HG02885 (cell line): Measurements from ENCODE around the gene SH3RF2.
"Not testable (repeated sequence)": the region's sequence is repeated elsewhere in the genome, so short reads cannot be mapped to it uniquely, and the experiment has no call there.

Source experiments
- ATAC-seq: cut with Tn5 transposase; IDR thresholded peaks from one replicate; pipeline ENCODE4 v1.9.1; 2021; ENCODE audit warnings: mild to moderate bottlenecking; ENCODE audit not compliant: unreplicated experiment, poor library complexity

Gene SH3RF2

GRCh38 chr5:146069780-146070099, 133.4 kb downstream of the SH3RF2 start:
- peak; percentile 55 for ATAC-seq

DNA sequence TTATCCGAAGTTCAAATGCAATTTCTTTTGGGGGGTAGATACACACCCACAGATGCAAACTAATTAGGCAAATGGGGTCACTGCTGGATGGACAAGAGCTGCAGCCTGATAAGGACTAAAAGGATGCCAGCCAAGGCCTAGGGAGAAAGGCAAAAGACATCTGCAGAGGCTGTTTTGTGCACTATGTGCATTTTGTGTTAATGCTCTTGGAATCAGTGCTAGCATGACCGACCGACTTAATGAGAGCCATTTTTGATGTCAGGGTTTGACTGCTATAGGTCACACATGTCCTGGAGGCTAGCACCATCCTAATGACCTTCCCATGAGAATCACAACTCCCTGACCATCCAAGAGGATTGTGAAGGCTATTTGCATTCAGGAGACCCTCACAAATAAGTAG, 134.4 kb downstream of the SH3RF2 start:
- ATAC-seq = no peak

GRCh38 chr5:146071171-146071570, 134.8 kb downstream of the SH3RF2 start:
- no peak for ATAC-seq

DNA sequence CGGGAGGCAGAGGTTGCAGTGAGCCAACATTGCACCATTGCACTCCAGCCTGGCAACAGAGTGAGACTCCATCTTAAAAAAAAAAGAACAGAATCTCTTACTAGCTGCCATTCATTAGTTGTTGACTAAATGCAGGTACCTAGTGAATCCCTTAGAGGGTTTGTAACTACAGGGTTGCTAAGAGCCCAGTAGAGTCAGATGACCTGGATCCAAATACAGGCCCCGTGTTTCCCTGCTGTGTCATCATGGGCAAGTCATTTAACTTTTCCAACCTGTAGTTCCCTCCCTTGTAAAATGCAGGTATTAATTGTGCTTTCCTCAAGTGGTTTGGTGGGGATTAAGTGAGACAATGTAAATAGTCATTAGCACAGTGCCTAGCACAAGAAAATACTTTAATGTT, 136.2 kb downstream of the SH3RF2 start:
- ATAC-seq = no peak

DNA sequence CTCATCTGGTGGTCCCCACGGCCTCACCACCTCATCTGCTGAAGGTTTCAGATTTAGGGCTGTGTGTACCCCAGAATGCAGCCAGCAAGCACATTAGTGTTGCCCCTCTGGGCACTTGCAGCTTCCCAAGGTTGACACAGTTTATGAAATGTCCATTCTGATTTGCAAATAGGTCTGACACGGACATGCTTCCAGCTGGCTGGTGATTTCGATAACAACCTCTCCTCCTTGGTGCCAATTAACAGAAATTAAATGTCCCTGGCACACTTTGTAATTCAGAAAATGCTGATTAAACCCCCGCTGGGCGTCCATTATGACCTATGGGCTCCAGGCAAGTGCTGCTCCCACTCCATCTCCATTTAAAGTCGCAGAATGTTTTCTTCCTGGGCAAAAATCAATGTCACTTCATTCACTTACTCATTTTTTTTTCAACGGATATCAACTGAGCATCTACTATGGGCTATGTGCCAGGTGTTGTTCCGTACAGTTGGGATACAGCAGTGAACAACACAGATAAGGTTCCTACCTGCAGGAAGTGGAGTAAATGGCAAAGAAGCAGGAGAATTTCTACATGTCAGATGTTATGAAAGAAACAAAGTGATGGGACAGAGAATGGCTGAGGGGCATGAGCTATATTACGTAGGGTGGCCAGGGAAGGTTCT, 137.0 kb downstream of the SH3RF2 start:
- ATAC-seq = no peak

GRCh38 chr5:146076028-146076427, 139.7 kb downstream of the SH3RF2 start:
- ATAC-seq = no peak

DNA sequence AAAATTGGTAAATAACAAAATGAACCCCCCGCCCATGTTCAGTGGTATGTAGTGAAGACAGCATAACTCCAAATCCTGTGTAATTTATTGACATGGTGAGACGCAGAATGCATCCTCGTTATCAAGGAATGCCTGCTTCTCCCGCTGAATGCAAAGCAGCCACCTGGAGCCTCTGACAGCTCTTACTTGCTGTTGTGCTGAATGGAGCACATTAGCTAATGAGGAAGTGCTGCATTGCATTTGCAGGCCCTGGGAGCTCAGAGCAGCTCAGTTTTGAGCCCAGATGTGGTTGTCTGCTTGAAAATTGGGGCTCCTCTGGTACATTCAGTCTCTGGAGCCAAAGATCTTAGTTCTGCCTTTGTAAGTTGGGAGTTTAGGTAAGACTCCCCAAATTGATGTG, 140.1 kb downstream of the SH3RF2 start:
- no peak for ATAC-seq

DNA sequence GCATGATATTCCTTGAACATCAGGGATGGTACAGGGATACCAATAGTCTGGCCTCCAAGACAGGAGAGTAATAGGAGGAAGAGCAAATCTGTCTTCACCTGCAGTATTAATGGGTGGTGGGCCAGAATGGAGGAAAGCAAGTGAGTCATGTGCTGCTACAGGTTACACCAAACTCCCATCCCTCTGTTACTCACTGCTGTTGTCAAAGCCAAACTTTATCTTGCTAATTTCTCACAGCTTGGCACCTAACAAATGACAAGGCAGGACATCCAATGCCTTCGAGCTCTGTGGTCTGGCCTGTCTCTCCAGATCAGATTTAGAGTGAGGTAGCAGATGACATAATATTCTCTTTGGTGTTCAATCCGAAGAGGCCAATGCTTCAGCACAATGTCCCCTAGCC, 142.2 kb downstream of the SH3RF2 start:
- ATAC-seq = no peak

DNA sequence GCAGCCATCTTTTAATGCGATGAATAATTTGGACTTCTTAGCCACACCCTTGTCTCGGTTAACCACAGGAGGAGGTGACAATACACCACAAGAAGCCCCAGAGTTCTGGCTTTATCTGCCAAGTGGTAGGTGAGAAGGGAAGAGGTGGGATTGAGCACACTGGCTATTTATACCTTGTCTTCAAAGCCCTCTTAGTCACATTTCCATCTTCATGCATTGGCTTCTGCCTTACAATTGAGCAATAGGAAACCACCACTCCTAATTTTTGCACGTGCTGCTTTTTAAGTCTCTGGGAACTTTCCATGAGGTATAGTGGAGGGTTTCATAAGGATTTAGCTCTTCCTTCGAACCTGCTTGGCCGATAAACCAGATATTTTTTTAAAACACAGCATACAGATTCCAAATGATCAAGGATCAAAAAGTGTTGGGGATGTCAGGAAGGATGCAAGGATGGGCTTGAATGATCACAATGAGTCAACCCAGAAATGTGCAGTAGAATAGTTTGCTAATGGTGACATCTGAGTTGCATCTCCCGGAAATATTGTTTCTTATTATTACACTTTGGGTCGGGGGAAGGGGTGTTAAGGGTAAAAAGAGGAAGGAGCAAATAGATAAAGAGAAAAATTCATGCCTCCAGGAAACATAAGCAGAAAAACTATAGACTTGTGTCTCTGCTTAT, 143.5 kb downstream of the SH3RF2 start:
- peak; percentile 44 for ATAC-seq

- no peak for ATAC-seq
These were observed 145.2 kb downstream of the SH3RF2 start for GRCh38 chr5:146081556-146081955.

- peak; percentile 85 for ATAC-seq
These were observed 146.4 kb downstream of the SH3RF2 start for GRCh38 chr5:146082798-146083197.

DNA sequence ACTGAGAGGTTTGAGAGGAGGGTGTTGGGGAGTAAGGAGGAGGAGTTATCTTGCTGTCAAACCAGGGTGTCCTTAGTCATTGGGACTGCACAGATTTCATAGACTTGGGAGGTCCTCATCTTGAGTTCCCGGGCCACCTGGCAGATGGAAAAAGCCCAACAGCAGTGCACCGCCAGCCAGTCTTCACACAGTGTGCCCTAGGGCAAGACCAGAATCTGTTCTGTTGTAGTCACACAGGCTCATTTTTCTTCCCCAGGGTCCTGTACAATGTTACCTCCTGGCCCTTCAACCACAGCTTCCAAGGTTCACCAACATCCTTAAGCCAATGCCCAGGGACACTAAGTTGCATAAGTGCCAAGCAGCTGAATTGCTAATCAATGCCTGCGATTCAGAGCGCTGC, 148.0 kb downstream of the SH3RF2 start:
- ATAC-seq = no peak

DNA sequence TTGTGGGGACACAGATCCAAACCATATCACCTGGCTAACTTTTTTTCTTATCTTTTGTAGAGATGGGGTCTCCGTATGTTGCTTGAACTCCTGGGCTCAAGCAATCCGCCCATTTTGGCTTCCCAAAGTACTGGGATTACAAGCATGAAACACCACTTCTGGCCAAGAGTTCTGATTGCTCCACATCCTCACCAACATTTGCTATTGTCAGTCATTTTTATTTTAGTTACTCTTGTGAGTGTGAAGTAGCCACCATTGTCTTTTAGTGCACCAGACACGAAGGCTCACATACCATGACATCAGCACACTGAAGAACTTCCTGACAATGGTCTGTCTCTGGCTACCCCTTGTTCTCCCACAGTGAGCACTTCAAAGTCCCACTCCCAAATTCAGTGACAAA, 151.7 kb downstream of the SH3RF2 start:
- ATAC-seq = no peak

DNA sequence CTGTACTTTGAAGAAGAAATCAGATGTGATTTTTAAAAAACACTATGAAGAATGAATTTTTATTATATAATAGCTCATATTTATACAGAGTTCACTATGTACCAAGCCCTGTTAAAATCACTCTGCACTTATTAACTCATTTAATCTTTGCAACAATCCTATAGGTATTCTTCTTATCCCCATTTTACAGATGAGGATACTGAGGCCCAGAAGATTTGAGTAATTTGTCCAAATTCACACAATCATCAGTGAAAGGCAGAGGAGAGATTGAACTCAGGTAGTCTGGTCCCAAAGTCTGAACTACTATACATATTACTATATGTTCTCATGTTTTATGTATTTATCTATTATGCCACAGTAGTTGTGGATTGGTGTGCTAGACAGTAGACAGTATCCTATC, 152.9 kb downstream of the SH3RF2 start:
- ATAC-seq = no peak

DNA sequence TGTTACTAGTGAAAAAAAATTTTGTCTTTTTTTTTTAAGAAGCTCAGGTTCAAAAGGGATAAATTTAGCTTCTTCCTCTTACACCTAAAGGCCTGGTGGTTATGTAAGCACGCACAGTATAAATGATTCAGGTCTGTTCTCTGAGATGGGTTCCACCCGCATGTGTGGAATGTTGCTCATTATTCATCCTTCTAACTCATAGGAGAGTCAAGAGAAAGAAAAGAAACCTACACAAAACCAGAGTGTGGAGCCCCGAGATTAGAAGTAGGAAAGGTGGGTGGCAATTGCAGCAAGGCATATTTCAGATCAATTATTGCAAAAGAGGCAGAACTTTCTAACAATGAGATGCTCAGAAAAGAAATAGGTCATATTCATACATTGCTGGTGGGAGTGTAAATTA, 155.5 kb downstream of the SH3RF2 start:
- ATAC-seq = no peak

DNA sequence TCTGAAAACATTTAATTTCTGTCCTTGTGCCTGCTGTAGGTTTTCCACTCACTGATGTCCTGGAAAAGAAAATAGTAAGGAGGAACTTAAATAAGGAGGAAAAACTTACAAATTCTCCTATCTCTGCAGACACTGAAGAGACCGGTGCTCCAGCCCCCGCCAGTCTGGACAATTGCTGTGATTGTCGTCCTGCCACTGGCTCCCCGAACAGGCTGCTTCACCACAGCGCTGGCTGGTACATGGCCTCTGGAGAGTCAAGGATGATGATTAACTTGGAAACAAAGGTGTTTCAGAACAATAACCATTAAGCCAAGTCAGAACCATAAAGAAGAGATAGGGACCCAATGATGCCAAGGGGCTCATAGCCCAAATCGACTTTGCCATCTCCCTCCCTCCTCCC, 161.7 kb downstream of the SH3RF2 start:
- no peak for ATAC-seq

- no peak for ATAC-seq
These were observed 165.3 kb downstream of the SH3RF2 start for GRCh38 chr5:146101646-146102045.

- ATAC-seq = no peak
These were observed 167.2 kb downstream of the SH3RF2 start for GRCh38 chr5:146103594-146103993.

GRCh38 chr5:146105477-146105876, 169.1 kb downstream of the SH3RF2 start, which contains the start of gene PLAC8L1:
Gene PLAC8L1 (minus strand): TSS chr5:146105577. CDS start chr5:146104311, 1,266 bp downstream.
- ATAC-seq = no peak

DNA sequence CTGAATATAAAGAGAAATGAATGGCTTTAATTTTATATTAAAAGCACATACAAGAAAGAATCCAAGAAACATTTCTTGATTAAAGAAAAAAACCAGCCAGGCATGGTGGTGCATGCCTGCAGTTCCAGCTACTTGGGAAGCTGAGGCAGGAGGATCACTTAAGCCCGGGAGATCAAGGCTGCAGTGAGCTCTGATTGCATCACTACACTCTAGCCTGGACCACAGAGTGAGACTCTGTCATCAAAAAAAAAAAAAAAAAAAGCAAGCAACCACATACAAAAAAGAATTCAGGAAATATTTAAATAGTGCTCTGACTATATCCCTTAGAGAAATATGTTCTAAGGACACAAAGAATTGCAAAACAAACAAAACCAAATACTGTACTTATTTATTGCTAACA, 171.5 kb downstream of the SH3RF2 start:
- ATAC-seq = no peak

DNA sequence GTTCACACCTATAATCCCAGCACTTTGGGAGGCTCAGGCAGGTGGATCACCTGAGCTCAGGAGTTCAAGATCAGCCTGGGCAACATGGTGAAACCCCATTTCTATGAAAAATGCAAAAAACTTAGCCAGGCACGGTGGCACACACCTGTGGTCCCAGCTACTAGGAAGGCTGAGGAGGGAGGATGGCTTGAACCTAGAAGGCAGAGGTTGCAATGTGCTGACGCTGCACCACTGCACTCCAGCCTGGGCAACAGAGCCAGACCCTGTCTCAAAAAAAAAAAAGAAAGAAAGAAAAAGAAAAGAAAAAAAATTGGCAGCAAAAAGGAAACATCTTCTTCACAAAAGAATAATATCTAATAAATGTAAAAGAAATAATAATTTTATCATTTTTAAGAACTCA, 172.5 kb downstream of the SH3RF2 start:
- ATAC-seq = not testable (repeated sequence)

GRCh38 chr5:146109379-146109778, 173.0 kb downstream of the SH3RF2 start:
- no peak for ATAC-seq
